HG02571 (cell line): ENCODE measurements around the gene STX18.
"Not testable (repeated sequence)": the region's sequence is repeated elsewhere in the genome, so short reads cannot be mapped to it uniquely, and the experiment has no call there.

ENCODE experiments used
- ATAC-seq: cut with Tn5 transposase; IDR thresholded peaks from one replicate; pipeline ENCODE4 v1.9.1; 2021; ENCODE audit warnings: mild to moderate bottlenecking, moderate library complexity; ENCODE audit not compliant: unreplicated experiment

Gene STX18

GRCh38 chr4:4480685-4481398, 61.0 kb downstream of the STX18 start:
- ATAC-seq: no peak

GRCh38 chr4:4480205-4480604, 61.6 kb downstream of the STX18 start:
- no peak for ATAC-seq

DNA sequence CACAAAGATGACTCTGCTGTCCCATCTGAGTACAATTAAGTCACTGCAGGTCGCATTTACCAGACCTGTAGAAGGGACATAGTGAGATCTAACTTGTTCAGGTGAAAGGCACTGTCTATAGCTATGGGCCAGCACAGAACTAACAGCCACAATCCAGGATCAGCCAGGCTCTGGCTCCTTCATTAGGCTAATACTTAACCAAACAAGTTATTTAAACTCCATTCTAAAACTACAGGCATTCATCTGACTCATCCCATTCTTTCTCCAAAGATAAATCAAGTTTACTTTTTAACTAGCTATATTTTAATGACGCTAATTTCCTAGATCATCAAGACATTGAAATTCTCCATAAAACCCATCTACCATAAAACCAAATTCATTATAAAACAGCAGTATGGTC, 62.5 kb downstream of the STX18 start:
- ATAC-seq: no peak

GRCh38 chr4:4477796-4478195, 64.1 kb downstream of the STX18 start:
- no peak for ATAC-seq

DNA sequence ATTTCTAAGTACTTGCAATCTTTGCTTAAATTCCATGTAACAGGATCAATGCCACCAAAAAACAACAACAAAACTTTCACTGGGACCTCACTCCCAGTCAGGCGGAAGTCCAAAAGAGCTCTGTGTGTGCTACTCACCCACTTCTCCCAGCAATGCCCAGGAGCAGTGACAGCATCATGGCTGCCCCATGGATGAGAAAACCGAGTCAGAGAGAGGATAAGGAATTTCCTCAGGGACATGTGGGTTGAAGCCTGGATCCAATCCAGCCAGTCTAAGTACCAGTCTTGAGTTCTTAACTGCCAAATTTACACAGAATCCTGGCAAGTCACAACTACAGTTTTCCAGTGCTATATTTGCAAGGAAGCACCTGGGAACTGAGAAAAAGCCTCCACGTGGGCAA, 64.5 kb downstream of the STX18 start:
- no peak for ATAC-seq

- no peak for ATAC-seq
Observed at GRCh38 chr4:4474476-4474875, 67.4 kb downstream of the STX18 start.

GRCh38 chr4:4472344-4472958, 69.4 kb downstream of the STX18 start:
- ATAC-seq: no peak

GRCh38 chr4:4471195-4471594, 70.7 kb downstream of the STX18 start:
- no peak for ATAC-seq

- ATAC-seq: no peak
Observed at GRCh38 chr4:4470208-4470607, 71.6 kb downstream of the STX18 start.

- ATAC-seq: not testable (repeated sequence)
Observed at GRCh38 chr4:4465238-4465637, 76.6 kb downstream of the STX18 start.

- ATAC-seq: no peak
Observed at GRCh38 chr4:4462970-4463369, 78.9 kb downstream of the STX18 start.

- ATAC-seq: no peak
Observed at GRCh38 chr4:4461850-4462249, 80.0 kb downstream of the STX18 start.

DNA sequence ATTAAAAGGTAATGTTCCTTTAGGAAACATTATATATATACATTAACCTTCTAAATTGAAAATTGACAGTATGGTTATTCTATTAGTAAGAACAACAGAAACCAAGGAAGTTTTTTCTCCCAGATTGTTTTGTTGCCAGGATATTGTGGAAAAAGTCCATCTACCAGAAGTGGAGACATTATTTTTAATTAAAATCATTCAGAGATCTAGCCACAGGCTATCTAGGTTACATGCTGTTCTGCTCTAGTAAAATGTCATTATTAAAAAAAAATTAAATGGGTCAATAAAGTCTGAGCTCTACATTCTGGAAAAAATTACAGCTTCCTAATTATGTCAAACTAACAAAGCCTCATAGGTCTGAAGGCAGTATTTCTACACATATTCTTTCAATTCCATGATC, 80.7 kb downstream of the STX18 start:
- no peak for ATAC-seq

DNA sequence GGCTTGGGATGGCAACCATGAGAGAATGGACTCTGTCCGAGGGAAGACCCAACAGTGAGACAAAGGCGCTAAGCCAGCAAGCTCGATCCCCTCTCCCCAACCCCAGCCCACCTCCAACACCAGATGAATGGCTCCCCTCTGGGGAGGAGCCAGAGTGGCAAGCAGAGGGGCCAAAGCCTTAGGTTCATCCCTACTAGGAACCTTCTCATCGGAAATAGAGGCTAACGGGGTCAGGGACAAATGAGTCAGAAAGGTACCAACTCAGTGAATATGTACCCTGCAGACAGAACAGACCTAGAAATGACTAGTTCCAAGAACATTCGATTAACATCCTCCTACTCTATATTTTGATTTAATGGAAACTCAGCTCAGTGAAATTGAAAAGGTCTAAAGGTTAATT, 81.1 kb downstream of the STX18 start:
- ATAC-seq: no peak

- ATAC-seq: no peak
Observed at GRCh38 chr4:4459181-4459580, 82.7 kb downstream of the STX18 start.

DNA sequence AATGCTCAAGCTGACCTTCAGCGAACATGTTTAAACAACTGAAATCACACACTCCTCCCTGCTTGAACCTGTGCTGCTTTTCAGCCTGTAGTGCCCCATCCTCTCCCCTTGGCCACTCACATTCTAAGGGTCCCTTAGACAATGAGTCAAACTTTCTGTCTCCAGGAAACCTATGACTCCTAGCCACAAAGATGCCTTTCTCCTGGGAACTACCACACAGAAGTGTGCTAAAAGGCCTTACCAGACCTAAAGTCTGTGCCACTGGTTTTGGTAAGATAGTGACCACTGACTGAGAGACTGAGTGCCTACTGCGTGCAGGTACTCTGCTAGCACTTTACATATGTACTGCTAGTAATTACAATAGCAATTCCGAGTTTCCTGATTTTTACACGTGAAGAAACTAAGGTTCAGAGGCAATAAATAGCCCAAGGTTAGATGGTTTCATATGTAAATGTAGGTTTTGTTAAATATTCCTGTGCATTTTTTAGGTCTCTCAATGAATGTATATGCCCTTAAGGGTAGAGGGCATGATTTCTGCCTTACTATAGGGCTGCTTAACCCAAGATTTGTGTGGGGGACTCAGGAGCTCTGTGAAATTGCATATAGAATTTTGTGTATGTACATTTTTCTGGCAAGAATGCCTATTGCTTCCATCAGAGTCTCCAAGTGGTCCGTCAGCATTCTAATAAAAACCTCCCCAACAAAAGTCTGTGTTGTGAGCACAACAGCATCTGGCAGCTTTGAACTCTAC, 83.9 kb downstream of the STX18 start:
- ATAC-seq: no peak

DNA sequence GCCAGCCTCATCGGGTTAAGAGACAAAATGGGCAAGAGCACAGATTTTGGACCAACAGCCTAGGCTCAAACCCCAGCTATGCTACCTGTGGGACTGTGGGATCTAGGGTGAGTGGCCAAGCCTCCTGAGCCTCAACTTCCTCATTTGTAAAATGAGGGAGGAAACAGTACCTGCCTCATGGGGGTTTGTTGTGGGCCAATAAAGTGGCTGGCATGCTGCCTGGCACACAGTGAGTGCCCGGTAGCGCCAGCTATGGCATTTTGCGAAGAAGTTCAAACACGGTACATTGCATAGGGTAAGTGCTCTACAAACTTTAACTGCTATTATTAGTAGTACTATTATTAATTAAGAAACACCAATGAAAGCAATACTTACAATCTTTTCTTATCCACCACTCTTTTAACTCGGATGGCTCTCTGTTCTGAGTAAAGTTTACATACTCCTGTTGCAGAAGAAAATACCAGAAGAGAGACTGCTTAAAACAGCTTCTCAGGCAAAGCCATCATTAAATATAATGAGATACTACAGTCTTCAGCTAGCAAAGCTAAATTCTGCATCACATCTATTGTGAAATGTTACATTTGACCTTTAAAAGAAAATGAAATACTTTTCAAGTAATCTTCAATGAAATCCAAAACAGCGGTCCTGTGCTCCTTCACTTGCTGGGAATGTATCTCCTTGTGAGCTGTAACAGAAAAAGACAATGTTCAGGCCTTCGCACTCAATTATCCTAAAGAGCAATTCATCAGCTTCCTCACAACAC, 84.9 kb downstream of the STX18 start:
- no peak for ATAC-seq

DNA sequence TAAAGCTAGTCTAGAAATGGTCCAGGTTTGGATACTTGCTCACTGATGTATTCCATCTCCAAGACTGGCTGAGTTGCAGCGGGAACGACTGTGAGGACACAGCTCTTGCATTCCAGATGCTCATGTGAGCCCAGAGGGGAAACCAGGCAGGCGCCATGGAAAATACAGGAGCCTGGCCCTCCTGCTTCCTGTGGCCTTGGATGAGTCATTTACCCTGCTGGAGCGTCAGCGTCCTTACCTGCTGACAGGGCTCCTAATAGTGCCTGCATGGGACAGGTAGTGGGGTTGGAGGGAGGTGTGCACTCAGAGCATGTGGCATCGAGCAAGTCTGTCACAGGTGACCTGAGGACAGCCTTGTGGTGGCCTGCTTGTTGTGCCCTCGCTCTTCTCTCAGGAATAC, 85.5 kb downstream of the STX18 start:
- ATAC-seq: no peak

DNA sequence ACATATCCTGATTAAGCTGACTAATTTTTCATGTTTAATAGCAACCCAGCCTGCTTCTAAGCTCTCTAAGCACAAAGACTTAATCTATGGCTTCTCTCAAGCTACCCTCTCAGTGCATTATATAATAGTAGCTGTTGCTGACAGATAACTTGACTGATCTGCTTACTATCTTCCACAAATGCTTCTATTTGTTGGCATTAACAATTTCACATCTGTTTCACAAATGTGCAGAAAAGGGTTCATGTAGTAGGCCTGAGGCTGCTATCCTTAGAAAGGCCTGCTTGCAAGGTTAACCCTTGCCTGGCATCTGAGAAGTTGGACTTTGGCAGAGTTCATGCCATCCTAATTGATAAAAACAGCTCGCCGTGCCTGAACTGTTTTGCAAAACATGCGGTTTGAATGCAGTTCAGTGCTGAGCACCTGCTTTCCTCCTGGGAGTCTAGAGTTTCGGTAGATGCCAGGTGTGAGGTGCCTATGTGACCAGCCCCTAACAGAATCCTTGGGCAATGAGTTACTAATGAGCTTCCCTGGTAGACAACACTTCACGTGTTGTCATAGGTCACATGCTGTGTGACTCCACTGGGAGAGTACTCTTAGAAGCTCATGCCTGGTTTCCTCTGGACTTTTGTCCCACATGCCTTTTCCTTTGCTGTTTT, 86.5 kb downstream of the STX18 start:
- ATAC-seq: peak; percentile 83

DNA sequence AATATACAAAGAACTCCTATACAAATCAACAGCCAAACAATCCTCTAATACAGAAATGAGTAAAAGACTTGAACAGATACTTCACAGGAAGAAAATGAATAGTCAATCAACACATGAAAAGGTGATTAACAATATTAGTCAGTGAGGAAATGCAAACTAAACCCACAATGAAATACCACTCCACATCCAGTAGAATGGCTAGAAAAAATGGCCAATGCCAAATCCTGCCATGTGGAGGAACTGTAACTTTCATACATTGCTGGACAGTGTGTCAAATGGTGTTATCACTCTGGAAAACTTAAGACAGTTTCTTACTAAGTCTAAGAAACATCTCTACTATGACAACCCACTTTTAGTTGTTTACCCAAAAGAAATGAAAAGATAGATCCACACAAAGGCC, 95.4 kb downstream of the STX18 start:
- ATAC-seq: no peak

GRCh38 chr4:4443821-4444220, 98.0 kb downstream of the STX18 start:
- ATAC-seq: no peak
